BE2C (cell line): Measurements from ENCODE around the gene CBLC.

Source experiments
- DNase-seq: peaks from one replicate; pipeline ENCODE4 v3.0.0-alpha.2; 2020
- H3K27me3 ChIP-seq: fragments of 250-450 bp; sonication (Bioruptor Pico); 2 replicates; pipeline ENCODE4 v1.5.1; 2020; ENCODE audit warnings: mild to moderate bottlenecking
- H3K36me3 ChIP-seq: fragments of 250-450 bp; sonication (Bioruptor Pico); 2 replicates; pipeline ENCODE4 v1.5.1; 2020; ENCODE audit warnings: mild to moderate bottlenecking
- H3K4me1 ChIP-seq: fragments of 250-450 bp; sonication (Bioruptor Pico); 2 replicates; pipeline ENCODE4 v1.5.1; 2020
- H3K4me3 ChIP-seq: 2 replicates; pipeline ENCODE4 v1.5.1; 2011; ENCODE audit warnings: low read depth, low read length
- H3K9me3 ChIP-seq: fragments of 250-450 bp; sonication (Bioruptor Pico); 2 replicates; pipeline ENCODE4 v1.5.1; 2020
- TF ChIP-seq, protein P1 (sequence below): IDR thresholded peaks from 2 replicates; pipeline ENCODE4 v1.5.1; 2012; ENCODE audit warnings: mild to moderate bottlenecking, low read depth, low read length

Gene CBLC

DNA sequence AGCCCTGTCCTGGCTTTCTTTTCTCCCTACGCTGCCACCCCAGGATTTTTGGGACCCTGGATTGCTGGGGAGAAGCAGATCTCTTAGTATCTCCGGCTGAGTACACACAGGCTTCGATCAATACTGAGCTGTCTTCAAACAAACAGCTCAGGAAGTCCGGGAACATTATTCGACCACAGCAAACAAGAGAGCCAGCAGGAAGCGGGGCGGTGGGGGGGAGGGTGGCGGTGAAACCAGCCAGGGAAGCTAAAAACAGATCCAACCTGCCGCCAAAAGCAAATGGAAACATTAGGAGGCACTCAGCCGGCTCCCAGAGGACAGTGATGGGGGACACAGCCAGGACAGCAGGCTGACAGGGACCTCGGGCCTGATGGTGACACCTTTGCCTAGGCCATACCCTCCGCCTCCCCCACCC is 19.0 kb downstream of the CBLC start:
- TF ChIP-seq, protein P1, sequence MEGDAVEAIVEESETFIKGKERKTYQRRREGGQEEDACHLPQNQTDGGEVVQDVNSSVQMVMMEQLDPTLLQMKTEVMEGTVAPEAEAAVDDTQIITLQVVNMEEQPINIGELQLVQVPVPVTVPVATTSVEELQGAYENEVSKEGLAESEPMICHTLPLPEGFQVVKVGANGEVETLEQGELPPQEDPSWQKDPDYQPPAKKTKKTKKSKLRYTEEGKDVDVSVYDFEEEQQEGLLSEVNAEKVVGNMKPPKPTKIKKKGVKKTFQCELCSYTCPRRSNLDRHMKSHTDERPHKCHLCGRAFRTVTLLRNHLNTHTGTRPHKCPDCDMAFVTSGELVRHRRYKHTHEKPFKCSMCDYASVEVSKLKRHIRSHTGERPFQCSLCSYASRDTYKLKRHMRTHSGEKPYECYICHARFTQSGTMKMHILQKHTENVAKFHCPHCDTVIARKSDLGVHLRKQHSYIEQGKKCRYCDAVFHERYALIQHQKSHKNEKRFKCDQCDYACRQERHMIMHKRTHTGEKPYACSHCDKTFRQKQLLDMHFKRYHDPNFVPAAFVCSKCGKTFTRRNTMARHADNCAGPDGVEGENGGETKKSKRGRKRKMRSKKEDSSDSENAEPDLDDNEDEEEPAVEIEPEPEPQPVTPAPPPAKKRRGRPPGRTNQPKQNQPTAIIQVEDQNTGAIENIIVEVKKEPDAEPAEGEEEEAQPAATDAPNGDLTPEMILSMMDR = no peak
- Histone ChIP-seq H3K36me3 (no peaks in the 10 kb centered on the region), H3K4me1 (no peaks in the 10 kb centered on the region), H3K27me3 (no peaks in the 10 kb centered on the region), H3K9me3 (no peaks in the 10 kb centered on the region), H3K4me3 (no peak overlapping the region)
- DNase-seq = no peak

DNA sequence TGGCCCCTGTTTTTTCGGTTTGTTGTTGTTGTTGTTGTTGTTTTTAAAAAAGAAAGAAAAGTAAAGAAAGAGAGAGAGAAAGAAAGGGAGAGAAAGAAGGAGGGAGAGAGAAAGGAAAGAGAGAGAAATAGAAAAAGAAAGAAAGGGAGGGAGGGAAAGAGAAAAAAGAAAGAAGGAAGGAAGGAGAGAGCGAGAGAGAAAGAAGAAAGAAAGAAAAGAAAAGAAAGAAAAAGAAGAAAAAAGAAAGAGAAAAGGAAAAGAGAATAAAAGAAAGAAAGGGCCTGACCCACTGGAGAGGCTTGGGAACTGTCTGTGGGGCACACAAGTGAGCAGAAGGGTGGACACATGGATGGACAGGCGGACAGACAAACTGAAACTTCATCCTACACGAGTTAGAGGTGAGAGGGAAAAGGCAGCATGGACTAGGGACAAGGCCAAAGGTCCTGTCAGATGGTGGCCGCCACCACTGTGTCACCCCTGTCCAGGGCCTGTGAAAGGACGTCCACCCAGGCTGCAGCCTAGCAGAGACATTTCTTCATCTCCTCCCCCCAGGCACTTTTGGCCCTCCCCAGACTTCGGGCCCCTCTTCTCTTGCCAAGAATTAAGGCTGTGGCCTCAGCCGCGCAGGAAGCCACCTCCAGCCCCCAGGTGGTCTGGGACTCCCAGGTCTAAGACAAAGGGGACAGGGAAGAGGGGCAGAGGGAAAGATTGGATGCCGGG is 22.1 kb downstream of the CBLC start:
- TF ChIP-seq, protein P1 = no peak
- H3K4me1 ChIP-seq = no peaks in the 10 kb centered on the region
- H3K4me3 ChIP-seq = no peak overlapping the region
- DNase-seq = no peak
- H3K9me3 ChIP-seq = no peaks in the 10 kb centered on the region
- H3K27me3 ChIP-seq = no peaks in the 10 kb centered on the region
- H3K36me3 ChIP-seq = no peaks in the 10 kb centered on the region

DNA sequence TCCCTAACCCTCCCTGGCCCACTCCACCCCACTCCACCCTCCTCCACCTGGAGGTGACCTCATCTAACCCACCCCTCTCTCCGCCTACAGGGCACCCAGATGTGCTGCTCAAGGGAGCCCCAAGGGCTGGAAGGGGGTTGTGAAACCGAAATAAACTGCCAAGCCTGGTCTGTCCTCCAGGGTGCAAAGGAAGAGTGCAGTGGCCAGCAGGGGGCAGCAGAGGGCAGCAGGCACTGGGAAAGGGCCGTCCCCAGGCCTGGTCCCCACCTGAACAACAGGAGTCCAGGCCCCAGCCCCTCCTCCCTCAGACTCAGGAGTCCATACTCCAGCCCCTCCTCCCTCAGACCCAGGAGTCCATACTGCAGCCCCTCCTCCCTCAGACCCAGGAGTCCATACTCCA is 22.8 kb downstream of the CBLC start:
- TF ChIP-seq, protein P1 = peak; percentile 96
- DNase-seq = peak; percentile 90
- Histone ChIP-seq H3K9me3 (no peaks in the 10 kb centered on the region), H3K27me3 (0 out of 2 replicates have a peak, but pooled peaks cover 2% of the 10 kb centered on the region), H3K4me3 (no peak overlapping the region), H3K4me1 (no peaks in the 10 kb centered on the region), H3K36me3 (no peaks in the 10 kb centered on the region)

DNA sequence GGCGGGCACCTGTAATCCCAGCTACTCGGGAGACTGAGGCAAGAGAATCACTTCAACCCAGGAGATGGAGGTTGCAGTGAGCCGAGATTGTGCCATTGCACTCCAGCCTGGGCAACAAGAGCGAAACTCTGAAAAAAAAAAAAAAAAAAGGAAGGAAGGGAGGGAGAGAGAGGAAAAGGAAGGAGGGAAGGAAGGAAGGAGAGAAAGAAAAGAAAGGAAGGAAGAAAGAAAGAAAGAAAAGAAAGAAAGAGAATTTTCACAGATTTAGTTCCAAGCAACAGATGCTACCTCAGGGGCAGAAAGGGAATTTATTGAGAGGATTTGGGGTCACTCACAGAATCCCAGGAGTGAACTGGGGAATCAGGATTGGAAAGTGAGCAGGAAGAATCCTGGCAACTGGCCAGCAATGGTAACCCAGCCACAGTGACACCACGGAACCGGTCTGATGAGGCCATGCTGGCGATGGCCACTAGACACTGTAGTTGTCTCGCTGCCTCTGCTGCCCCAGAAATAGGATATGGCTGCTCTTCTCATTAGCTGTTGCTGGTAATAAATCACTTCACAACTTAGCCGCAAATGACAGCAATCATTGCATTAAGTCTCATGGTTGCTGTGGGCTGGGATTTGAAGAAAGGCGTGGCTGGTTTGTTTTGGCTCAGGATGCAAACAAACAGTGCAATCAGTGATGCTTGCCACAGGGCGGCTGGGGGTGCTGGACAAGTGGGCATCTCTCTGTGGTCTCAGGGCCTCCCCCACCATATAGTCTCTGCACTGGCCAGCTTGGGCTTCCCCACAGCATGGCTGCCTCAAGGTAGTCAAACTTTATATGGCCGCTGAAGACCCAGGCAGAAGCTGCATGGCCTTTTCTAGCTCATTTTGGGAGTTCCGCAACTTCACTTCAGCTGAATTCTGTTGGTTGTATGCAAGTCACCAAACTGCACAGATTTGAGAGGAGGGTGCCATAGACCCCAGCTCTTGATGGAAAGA is 26.0 kb downstream of the CBLC start:
- H3K36me3 ChIP-seq = no peaks in the 10 kb centered on the region
- TF ChIP-seq, protein P1 = no peak
- H3K9me3 ChIP-seq = no peaks in the 10 kb centered on the region
- DNase-seq = no peak
- H3K4me3 ChIP-seq = no peak overlapping the region
- H3K27me3 ChIP-seq = peaks cover 5% of the 10 kb centered on the region; the same call in 1 of the 2 replicates
- no peaks in the 10 kb centered on the region for H3K4me1 ChIP-seq

DNA sequence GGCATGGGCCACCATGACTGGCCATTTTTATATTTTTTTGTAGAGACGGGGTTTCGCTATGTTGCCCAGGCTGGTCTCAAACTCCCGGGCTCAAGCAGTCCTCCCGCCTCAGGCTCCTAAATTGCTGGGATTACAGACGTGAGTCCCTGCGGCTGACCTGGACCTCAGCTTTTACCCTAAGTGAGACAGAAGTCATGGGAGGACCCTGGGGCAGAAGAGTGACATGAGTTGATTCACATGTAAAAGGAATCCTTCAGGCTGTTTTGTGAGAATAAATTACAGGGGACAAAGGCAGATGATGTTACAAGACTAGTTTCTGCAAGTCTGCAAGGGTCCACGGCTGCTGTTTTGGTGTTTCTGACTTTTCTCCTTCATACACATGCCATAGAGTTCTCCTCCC is 28.6 kb downstream of the CBLC start:
- TF ChIP-seq, protein P1 = no peak
- H3K9me3 ChIP-seq = no peaks in the 10 kb centered on the region
- H3K4me3 ChIP-seq = no peak overlapping the region
- no peaks in the 10 kb centered on the region for H3K36me3 ChIP-seq
- peaks cover 4% of the 10 kb centered on the region; the same call in 1 of the 2 replicates for H3K4me1 ChIP-seq
- no peak for DNase-seq
- H3K27me3 ChIP-seq = peaks cover 5% of the 10 kb centered on the region; the same call in 1 of the 2 replicates

DNA sequence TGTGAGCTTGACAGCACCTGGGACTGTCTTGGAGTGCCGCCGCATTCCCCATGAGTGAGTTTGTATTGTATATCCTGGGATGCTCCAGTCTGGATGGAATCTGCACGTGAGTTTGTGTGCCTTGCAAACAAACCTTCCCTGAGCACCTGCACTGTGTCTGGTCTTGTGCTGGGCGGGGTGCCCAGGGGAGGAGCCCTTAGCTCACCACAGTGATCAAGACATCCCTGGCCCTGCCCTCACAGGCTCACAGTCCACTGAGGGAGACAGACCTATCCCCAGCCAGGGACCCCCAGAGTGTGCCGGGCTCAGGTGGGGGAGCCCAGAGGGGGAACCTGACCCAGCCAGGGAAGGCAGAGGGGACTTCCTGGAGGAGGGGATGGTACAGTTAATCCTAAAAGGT is 29.5 kb downstream of the CBLC start:
- Histone ChIP-seq H3K27me3 (peaks cover 5% of the 10 kb centered on the region; the same call in 1 of the 2 replicates), H3K36me3 (no peaks in the 10 kb centered on the region), H3K4me3 (no peak overlapping the region), H3K4me1 (peaks cover 4% of the 10 kb centered on the region; the same call in 1 of the 2 replicates), H3K9me3 (no peaks in the 10 kb centered on the region)
- DNase-seq = no peak
- TF ChIP-seq, protein P1 = no peak
